Mesothelial cell of epicardium (in vitro differentiated cells): ENCODE results near the gene JMY. TPM values are rescaled to one million over a fixed set of nuclear protein-coding genes. Genes with fewer than 3 reads are reported as not detected.

Source experiments
- DNase-seq, 2 experiments: peaks; one replicate each; pipeline ENCODE4 v3.0.0; 2021; ENCODE audit warnings: low spot score in 2 of 2; ENCODE audit not compliant: unreplicated experiment in 2 of 2
- H3K27ac Mint-ChIP-seq: 2 replicates; pipeline ENCODE4 v1.8.0; 2021; ENCODE audit warnings: mixed read lengths
- H3K27me3 Mint-ChIP-seq: 2 replicates; pipeline ENCODE4 v1.8.0; 2021; ENCODE audit warnings: low read depth, mixed read lengths
- H3K36me3 Mint-ChIP-seq: 2 replicates; pipeline ENCODE4 v1.8.0; 2021; ENCODE audit warnings: mixed read lengths
- H3K4me1 Mint-ChIP-seq: 2 replicates; pipeline ENCODE4 v1.8.0; 2021; ENCODE audit warnings: mixed read lengths
- H3K4me3 Mint-ChIP-seq: 2 replicates; pipeline ENCODE4 v1.8.0; 2021; ENCODE audit warnings: mild to moderate bottlenecking, moderate library complexity, mixed read lengths
- H3K9me3 Mint-ChIP-seq: 2 replicates; pipeline ENCODE4 v1.8.0; 2021; ENCODE audit warnings: mixed read lengths
- total RNA-seq: library from RNA; stranded (reverse); gene quantifications from 3 replicates; pipeline ENCODE4 v1.2.1, GENCODE V29; 2021
- TF ChIP-seq, protein P1 (sequence below): fragments of 200-600 bp; sonication (generic); IDR thresholded peaks from one replicate; pipeline ENCODE4 v1.5.0; 2021; ENCODE audit warnings: antibody characterized with exemption; ENCODE audit not compliant: unreplicated experiment

The JMY gene
- total RNA-seq, 1 donor from 2014 or later = 16.7 TPM

DNA sequence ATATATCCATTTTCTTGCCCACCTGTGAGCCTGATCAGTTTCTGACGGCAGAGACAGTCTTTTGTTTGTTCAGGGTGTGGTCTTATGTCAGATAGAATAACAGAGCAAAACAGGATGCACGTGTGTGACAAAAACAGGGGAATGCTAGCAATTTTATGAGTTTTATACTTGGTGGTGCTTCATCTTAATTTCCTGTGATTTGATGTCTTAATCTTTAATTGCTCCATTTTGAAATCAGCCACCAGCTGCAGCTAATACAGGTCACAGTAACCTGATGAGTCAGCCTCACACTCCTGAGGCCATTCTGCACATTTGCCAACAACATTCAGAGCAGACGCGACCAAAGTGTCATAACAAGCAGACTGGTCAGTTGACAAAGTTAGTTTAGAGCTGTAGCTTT lies 42.3 kb upstream of the JMY start:
- DNase-seq = no peak
- no peaks in the 10 kb centered on the region for H3K9me3 Mint-ChIP-seq
- H3K4me3 Mint-ChIP-seq = no peak overlapping the region
- no peaks in the 10 kb centered on the region for H3K36me3 Mint-ChIP-seq
- H3K4me1 Mint-ChIP-seq = peaks cover 6% of the 10 kb centered on the region
- TF ChIP-seq, protein P1, sequence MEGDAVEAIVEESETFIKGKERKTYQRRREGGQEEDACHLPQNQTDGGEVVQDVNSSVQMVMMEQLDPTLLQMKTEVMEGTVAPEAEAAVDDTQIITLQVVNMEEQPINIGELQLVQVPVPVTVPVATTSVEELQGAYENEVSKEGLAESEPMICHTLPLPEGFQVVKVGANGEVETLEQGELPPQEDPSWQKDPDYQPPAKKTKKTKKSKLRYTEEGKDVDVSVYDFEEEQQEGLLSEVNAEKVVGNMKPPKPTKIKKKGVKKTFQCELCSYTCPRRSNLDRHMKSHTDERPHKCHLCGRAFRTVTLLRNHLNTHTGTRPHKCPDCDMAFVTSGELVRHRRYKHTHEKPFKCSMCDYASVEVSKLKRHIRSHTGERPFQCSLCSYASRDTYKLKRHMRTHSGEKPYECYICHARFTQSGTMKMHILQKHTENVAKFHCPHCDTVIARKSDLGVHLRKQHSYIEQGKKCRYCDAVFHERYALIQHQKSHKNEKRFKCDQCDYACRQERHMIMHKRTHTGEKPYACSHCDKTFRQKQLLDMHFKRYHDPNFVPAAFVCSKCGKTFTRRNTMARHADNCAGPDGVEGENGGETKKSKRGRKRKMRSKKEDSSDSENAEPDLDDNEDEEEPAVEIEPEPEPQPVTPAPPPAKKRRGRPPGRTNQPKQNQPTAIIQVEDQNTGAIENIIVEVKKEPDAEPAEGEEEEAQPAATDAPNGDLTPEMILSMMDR = no peak
- H3K27me3 Mint-ChIP-seq = no peaks in the 10 kb centered on the region
- H3K27ac Mint-ChIP-seq = no peak overlapping the region

DNA sequence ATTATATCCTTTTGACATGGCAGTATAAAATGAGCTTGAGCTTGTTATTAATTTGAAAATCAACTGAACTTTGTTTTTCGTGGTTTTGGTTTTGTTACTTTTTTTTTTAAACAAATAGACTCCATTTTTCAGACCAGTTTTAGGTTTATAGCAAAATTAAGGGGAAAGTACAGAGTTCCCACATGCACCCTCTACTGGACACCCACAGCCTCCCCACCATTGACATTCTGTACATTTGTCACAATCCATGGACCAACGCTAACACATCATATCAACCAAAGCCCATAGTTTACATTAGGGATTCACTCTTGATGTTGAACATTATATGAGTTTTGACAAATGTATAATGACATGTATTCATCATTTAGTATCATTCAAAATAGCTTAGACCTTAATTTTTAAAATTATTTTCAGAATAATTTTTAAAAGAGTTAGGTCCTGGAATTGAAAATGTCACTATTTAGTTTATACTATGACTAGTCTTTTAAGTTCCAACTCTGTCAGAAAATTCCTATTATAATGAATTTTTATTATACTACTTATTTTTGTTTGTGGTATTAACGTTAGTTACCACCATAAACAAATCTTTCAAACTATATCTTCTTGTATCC lies 35.3 kb upstream of the JMY start:
- peaks cover 6% of the 10 kb centered on the region for H3K4me1 Mint-ChIP-seq
- TF ChIP-seq, protein P1 = no peak
- no peaks in the 10 kb centered on the region for H3K36me3 Mint-ChIP-seq
- DNase-seq = no peak
- H3K27me3 Mint-ChIP-seq = no peaks in the 10 kb centered on the region
- no peak overlapping the region for H3K27ac Mint-ChIP-seq
- no peak overlapping the region for H3K4me3 Mint-ChIP-seq
- no peaks in the 10 kb centered on the region for H3K9me3 Mint-ChIP-seq

GRCh38 chr5:79201206-79201605 lies 34.7 kb upstream of the JMY start:
- Mint-ChIP-seq H3K4me3 (no peak overlapping the region), H3K4me1 (peaks cover 6% of the 10 kb centered on the region), H3K27ac (no peak overlapping the region), H3K27me3 (no peaks in the 10 kb centered on the region), H3K9me3 (no peaks in the 10 kb centered on the region), H3K36me3 (no peaks in the 10 kb centered on the region)
- DNase-seq = no peak
- TF ChIP-seq, protein P1 = no peak

- Mint-ChIP-seq H3K27me3 (no peaks in the 10 kb centered on the region), H3K4me1 (peaks cover 6% of the 10 kb centered on the region), H3K27ac (no peak overlapping the region), H3K36me3 (no peaks in the 10 kb centered on the region), H3K9me3 (no peaks in the 10 kb centered on the region), H3K4me3 (no peak overlapping the region)
- TF ChIP-seq, protein P1 = no peak
- no peak for DNase-seq
Observed at GRCh38 chr5:79202076-79202475, 33.9 kb upstream of the JMY start.

- H3K27ac Mint-ChIP-seq = no peak overlapping the region
Observed at GRCh38 chr5:79205965-79206364, 30.0 kb upstream of the JMY start.

More at GRCh38 chr5:79205965-79206364, 30.0 kb upstream of the JMY start:
- no peak for DNase-seq
- TF ChIP-seq, protein P1 = no peak
- H3K36me3 Mint-ChIP-seq = no peaks in the 10 kb centered on the region
- H3K27me3 Mint-ChIP-seq = no peaks in the 10 kb centered on the region
- H3K4me3 Mint-ChIP-seq = no peak overlapping the region
- no peaks in the 10 kb centered on the region for H3K9me3 Mint-ChIP-seq
- peaks cover 6% of the 10 kb centered on the region for H3K4me1 Mint-ChIP-seq
